PC-3 (cell line): Measurements from ENCODE around the gene TRAPPC3L. TPM values are rescaled to one million over a fixed set of nuclear protein-coding genes. Genes with fewer than 3 reads are reported as not detected.

Source experiments
- ATAC-seq: fragments of 200-7000 bp; cut with Tn5 transposase; 2 replicates; pipeline ENCODE4 v1.9.1; 2020; ENCODE audit warnings: mild to moderate bottlenecking, moderate library complexity
- BruUV-seq: library from RNA; stranded (reverse); fragments of 400-500 nt; replicated peaks from 2 replicates; lab custom pipeline; 2021; lab: Mats Ljungman, UMichigan
- CTCF ChIA-PET: fragments of 300-600 bp; sonication (Branson Sonifier 250); formaldehyde crosslinking; loops from one replicate; lab custom pipeline; 2022; ENCODE audit warnings: antibody characterized with exemption; lab: Charles Lee
- POLR2A ChIA-PET: fragments of 300-600 bp; sonication (Branson Sonifier 250); formaldehyde crosslinking; loops from one replicate; lab custom pipeline; 2022; ENCODE audit warnings: antibody characterized with exemption; ENCODE audit not compliant: unreplicated experiment; lab: Charles Lee
- DNase-seq: peaks from one replicate; pipeline ENCODE4 v3.0.0-alpha.2; 2015
- H2AFZ ChIP-seq: fragments of 300-600 bp; sonication (generic); 2 replicates; pipeline ENCODE4 v1.6.0; 2016; ENCODE audit warnings: antibody characterized with exemption, low read length
- H3F3A ChIP-seq: fragments of 300-600 bp; sonication (generic); one replicate; pipeline ENCODE4 v1.6.0; 2017; ENCODE audit warnings: antibody characterized with exemption, low read length, control low read depth, mild to moderate bottlenecking; ENCODE audit not compliant: unreplicated experiment
- H3K27ac ChIP-seq: fragments of 300-600 bp; sonication (generic); 2 replicates; pipeline ENCODE4 v1.5.1; 2016; ENCODE audit warnings: mild to moderate bottlenecking, low read length
- H3K27me3 ChIP-seq: fragments of 300-600 bp; sonication (generic); 2 replicates; pipeline ENCODE4 v1.6.1; 2016; ENCODE audit warnings: low read length, mixed read lengths
- H3K36me3 ChIP-seq: fragments of 300-600 bp; sonication (generic); 2 replicates; pipeline ENCODE4 v1.6.1; 2016; ENCODE audit warnings: low read depth, mixed run types, low read length, mixed read lengths
- H3K4me1 ChIP-seq: fragments of 300-600 bp; sonication (generic); 2 replicates; pipeline ENCODE4 v1.5.1; 2016; ENCODE audit warnings: low read length; ENCODE audit not compliant: insufficient read depth
- H3K4me2 ChIP-seq: fragments of 300-600 bp; sonication (generic); 2 replicates; pipeline ENCODE4 v1.6.0; 2016; ENCODE audit warnings: low read length
- H3K4me3 ChIP-seq: fragments of 300-600 bp; sonication (generic); 2 replicates; pipeline ENCODE4 v1.5.1; 2016; ENCODE audit warnings: mild to moderate bottlenecking, low read length, mixed read lengths
- H3K79me2 ChIP-seq: fragments of 300-600 bp; sonication (generic); 2 replicates; pipeline ENCODE4 v1.6.1; 2017; ENCODE audit warnings: low read length, mixed read lengths
- H3K9ac ChIP-seq: fragments of 300-600 bp; sonication (generic); 2 replicates; pipeline ENCODE4 v1.6.0; 2016; ENCODE audit warnings: mild to moderate bottlenecking, low read length
- H3K9me2 ChIP-seq: fragments of 300-600 bp; sonication (generic); replicated peaks from 2 replicates; pipeline ENCODE4 v1.6.1; 2016; ENCODE audit warnings: mixed run types, low read length, mixed read lengths
- H3K9me3 ChIP-seq: fragments of 300-600 bp; sonication (generic); 2 replicates; pipeline ENCODE4 v1.6.1; 2016; ENCODE audit warnings: low read length, mixed read lengths
- H4K20me1 ChIP-seq: fragments of 300-600 bp; sonication (generic); 2 replicates; pipeline ENCODE4 v1.6.1; 2016; ENCODE audit warnings: low read length, mixed read lengths
- CTCF ChIP-seq: fragments of 300-600 bp; sonication (generic); conservative IDR thresholded peaks from 2 replicates; pipeline ENCODE4 v1.5.1; 2017; ENCODE audit warnings: antibody characterized with exemption, low read depth, mild to moderate bottlenecking, low read length
- EZH2 ChIP-seq: fragments of 300-600 bp; sonication (generic); IDR thresholded peaks from one replicate; pipeline ENCODE4 v1.6.1; 2017; ENCODE audit warnings: antibody characterized with exemption, mild to moderate bottlenecking, low read length; ENCODE audit not compliant: unreplicated experiment
- EZH2phosphoT487 ChIP-seq: fragments of 300-600 bp; sonication (generic); IDR thresholded peaks from 2 replicates; pipeline ENCODE4 v1.6.1; 2018; ENCODE audit warnings: mild to moderate bottlenecking, antibody characterized with exemption, low read length, borderline replicate concordance
- intact Hi-C: fragments of 100-400 bp; cut with micrococcal nuclease; formaldehyde crosslinking; loops from 2 replicates; pipeline ENCODE4 v1.9.0; 2023
- total RNA-seq: library from RNA; depleted of rRNA; stranded (reverse); fragments of >200 nt; gene quantifications from 2 replicates; pipeline ENCODE4 v1.2.3, GENCODE V29; 2014

TRAPPC3L gene
- total RNA-seq, 1 experiment from 2014 or later: not detected

- no peaks in the 10 kb centered on the region for H3K36me3 ChIP-seq
- no peaks in the 10 kb centered on the region for H3K27me3 ChIP-seq
- intact Hi-C loops: no loop called here
- H4K20me1 ChIP-seq: no peaks in the 10 kb centered on the region
- TF ChIP-seq EZH2phosphoT487: no peak
- no peak for TF ChIP-seq CTCF
- no peak for TF ChIP-seq EZH2
- ChIA-PET POLR2A (no interaction called here), CTCF (no interaction called here)
- H3K9me3 ChIP-seq: no peaks in the 10 kb centered on the region
- peaks cover 3% of the 10 kb centered on the region for H3F3A ChIP-seq
- no peaks in the 10 kb centered on the region for H3K79me2 ChIP-seq
- no peak overlapping the region for H3K27ac ChIP-seq
- no peak overlapping the region for H3K4me3 ChIP-seq
- no peak overlapping the region for H3K9ac ChIP-seq
- no peak for DNase-seq
- H3K4me2 ChIP-seq: no peak overlapping the region
- no peaks in the 10 kb centered on the region for H3K9me2 ChIP-seq
- BruUV-seq: no TSS peak
- no peak overlapping the region for H2AFZ ChIP-seq
- no peak for ATAC-seq
- peaks cover 13% of the 10 kb centered on the region for H3K4me1 ChIP-seq
These were observed 93.6 kb downstream of the TRAPPC3L start for GRCh38 chr6:116451916-116452315.

- CTCF ChIA-PET: no interaction called here
- no peak for ATAC-seq
These were observed 94.4 kb downstream of the TRAPPC3L start for GRCh38 chr6:116450769-116451740.

More at GRCh38 chr6:116450769-116451740, 94.4 kb downstream of the TRAPPC3L start:
- intact Hi-C loops: no loop called here
- BruUV-seq: no TSS peak
- H3K27me3 ChIP-seq: no peaks in the 10 kb centered on the region
- no peak overlapping the region for H3K4me2 ChIP-seq
- DNase-seq: no peak
- H4K20me1 ChIP-seq: no peaks in the 10 kb centered on the region
- no peak overlapping the region for H2AFZ ChIP-seq
- peaks cover 5% of the 10 kb centered on the region for H3F3A ChIP-seq
- TF ChIP-seq EZH2phosphoT487 (no peak), CTCF (no peak)
- no peak overlapping the region for H3K9ac ChIP-seq
- H3K4me1 ChIP-seq: peaks cover 22% of the 10 kb centered on the region
- H3K9me2 ChIP-seq: no peaks in the 10 kb centered on the region
- H3K79me2 ChIP-seq: no peaks in the 10 kb centered on the region
- H3K36me3 ChIP-seq: no peaks in the 10 kb centered on the region
- no peak overlapping the region for H3K4me3 ChIP-seq
- POLR2A ChIA-PET: interaction anchor here (0.8 kb wide), 1 partner anchor 173 kb away, joined by 6 read pairs; no protein-coding TSS in a partner anchor
- H3K27ac ChIP-seq: no peak overlapping the region
- H3K9me3 ChIP-seq: no peaks in the 10 kb centered on the region
